ENCODE data around the gene RIC3.

RIC3 gene

DNA sequence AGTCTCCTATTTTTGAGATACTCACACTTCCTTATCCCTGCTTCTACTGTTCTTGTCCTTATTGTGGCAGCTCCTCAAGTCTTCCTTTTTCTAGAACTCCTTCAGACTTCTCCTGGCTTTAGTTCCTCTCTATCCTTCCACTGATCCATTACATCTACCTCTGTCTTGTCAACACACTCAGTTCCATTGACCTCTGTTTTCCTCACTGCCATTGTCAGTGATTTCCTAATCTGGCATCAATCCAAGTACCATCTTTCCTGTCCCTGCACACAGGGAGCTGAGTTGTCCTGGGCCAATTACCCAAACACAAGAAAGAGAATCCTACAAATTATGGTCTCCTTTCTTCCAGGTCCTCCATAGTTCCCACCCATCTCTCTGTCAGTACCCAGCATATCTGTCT is 27.9 kb upstream of the RIC3 start:
- TF ChIP-seq POLR2A (IDR thresholded peaks at IDR 0.05; ENCODE audit: extremely low read depth, insufficient read length) = no peak
- TF ChIP-seq, protein P1, sequence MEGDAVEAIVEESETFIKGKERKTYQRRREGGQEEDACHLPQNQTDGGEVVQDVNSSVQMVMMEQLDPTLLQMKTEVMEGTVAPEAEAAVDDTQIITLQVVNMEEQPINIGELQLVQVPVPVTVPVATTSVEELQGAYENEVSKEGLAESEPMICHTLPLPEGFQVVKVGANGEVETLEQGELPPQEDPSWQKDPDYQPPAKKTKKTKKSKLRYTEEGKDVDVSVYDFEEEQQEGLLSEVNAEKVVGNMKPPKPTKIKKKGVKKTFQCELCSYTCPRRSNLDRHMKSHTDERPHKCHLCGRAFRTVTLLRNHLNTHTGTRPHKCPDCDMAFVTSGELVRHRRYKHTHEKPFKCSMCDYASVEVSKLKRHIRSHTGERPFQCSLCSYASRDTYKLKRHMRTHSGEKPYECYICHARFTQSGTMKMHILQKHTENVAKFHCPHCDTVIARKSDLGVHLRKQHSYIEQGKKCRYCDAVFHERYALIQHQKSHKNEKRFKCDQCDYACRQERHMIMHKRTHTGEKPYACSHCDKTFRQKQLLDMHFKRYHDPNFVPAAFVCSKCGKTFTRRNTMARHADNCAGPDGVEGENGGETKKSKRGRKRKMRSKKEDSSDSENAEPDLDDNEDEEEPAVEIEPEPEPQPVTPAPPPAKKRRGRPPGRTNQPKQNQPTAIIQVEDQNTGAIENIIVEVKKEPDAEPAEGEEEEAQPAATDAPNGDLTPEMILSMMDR (IDR thresholded peaks at IDR 0.05; ENCODE audit: low read depth, low read length) = no peak
- TF ChIP-seq, protein P2, sequence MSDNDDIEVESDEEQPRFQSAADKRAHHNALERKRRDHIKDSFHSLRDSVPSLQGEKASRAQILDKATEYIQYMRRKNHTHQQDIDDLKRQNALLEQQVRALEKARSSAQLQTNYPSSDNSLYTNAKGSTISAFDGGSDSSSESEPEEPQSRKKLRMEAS (IDR thresholded peaks at IDR 0.05; ENCODE audit: low read depth, low read length) = no peak
- TF ChIP-seq MYC (IDR thresholded peaks at IDR 0.05; ENCODE audit: low read depth, low read length) = no peak
- no peak for DNase-seq (ENCODE audit: low read depth)

DNA sequence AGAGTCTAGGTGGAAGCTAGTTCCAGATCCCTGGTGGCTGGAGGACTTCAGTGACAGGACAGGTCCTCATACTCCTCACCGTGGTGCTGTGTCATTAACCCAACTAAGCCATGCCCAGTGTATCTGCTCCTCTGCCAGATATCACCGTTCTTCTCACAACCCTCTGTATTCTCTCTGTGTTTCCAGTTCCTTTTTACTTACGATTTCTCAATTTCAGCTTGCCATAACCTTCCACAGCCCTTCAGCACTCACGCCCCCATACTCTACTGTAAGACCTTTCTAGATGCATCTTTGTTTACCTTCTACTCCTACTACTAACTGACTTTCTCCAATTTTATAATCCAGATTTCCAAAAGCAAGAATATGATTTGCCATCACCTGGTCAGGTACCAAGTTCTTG is 26.1 kb upstream of the RIC3 start:
- TF ChIP-seq MYC (IDR thresholded peaks at IDR 0.05; ENCODE audit: low read depth, low read length) = no peak
- no peak for TF ChIP-seq POLR2A (IDR thresholded peaks at IDR 0.05; ENCODE audit: extremely low read depth, insufficient read length)
- TF ChIP-seq, protein P1 (IDR thresholded peaks at IDR 0.05; ENCODE audit: low read depth, low read length) = no peak
- TF ChIP-seq, protein P2 (IDR thresholded peaks at IDR 0.05; ENCODE audit: low read depth, low read length) = no peak
- no peak for DNase-seq (ENCODE audit: low read depth)
- no peak overlapping the region for H3K4me3 ChIP-seq (ENCODE audit: low read depth, low read length)

More for the DNA sequence above, 27.9 kb upstream of the RIC3 start:
- H3K4me3 ChIP-seq (ENCODE audit: low read depth, low read length) = no peak overlapping the region

DNA sequence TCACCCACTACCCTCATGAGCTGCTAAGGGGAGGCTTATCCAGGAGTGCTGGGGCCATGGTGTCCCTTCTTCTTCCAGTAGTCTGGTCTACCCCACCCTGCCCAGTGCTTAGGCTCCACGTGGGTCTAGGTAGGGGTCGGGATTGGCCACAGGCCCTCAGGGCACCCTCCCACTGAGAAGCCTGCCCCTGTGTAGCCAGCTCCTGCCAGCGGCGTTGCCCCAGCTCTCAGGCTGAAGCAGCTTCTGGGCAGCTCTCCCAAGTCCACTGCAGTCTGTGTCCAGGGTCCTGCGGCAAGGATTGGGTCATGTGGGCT is 24.0 kb upstream of the RIC3 start:
- H3K4me3 ChIP-seq (ENCODE audit: low read depth, low read length) = no peak overlapping the region
- DNase-seq (ENCODE audit: low read depth) = no peak
- TF ChIP-seq MYC (IDR thresholded peaks at IDR 0.05; ENCODE audit: low read depth, low read length) = no peak
- no peak for TF ChIP-seq POLR2A (IDR thresholded peaks at IDR 0.05; ENCODE audit: extremely low read depth, insufficient read length)
- TF ChIP-seq, protein P2 (IDR thresholded peaks at IDR 0.05; ENCODE audit: low read depth, low read length) = no peak
- TF ChIP-seq, protein P1 (IDR thresholded peaks at IDR 0.05; ENCODE audit: low read depth, low read length) = no peak

DNA sequence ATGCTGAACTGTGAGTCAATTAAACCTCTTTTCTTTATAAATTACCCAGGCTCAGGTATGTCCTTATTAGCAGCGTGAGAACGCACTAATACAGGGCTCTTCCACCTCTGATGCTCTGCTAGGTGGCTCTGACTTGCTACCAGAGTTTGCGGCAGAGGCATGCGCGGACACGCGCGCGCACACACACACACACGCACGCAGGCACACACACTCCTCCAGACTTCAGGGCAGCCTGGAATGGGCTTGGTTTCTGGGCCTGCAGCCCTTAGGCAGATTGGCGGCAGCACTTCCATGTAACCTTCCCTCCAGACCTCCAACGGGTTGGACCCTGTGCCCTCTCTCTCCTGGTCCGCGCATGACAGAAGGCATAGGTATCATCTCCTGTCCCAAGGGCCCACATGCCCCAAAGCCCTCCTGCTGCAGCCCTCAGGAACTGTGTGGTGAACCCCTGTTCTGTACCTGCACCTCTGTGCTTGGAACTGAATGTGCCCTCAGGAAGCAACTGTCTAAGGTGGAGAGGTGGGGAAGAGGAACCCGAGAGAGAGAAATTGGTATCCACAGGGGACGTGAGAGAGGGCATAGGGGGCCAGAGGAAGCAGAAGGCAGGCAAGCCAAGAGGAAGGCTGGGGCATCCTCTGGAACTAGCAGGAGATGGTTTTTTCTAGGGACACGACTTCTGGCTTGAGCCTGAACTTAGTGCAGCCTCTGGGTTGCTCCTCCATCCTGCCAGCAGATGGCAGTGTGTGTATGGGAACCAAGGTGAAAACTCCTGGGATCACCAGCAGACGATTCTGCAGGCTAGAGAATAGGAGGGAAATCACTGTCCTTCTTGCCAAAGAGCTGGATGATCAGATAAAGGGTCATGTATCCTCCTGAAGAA is 23.4 kb upstream of the RIC3 start:
- H3K4me3 ChIP-seq (ENCODE audit: low read depth, low read length) = no peak overlapping the region
- DNase-seq (ENCODE audit: low read depth) = peak; percentile 61
- TF ChIP-seq POLR2A (IDR thresholded peaks at IDR 0.05; ENCODE audit: extremely low read depth, insufficient read length) (no peak), MYC (IDR thresholded peaks at IDR 0.05; ENCODE audit: low read depth, low read length) (no peak; the same call in 1 of the 2 replicates)
- TF ChIP-seq, protein P1 (IDR thresholded peaks at IDR 0.05; ENCODE audit: low read depth, low read length) = peak; percentile 87
- TF ChIP-seq, protein P2 (IDR thresholded peaks at IDR 0.05; ENCODE audit: low read depth, low read length) = no peak

DNA sequence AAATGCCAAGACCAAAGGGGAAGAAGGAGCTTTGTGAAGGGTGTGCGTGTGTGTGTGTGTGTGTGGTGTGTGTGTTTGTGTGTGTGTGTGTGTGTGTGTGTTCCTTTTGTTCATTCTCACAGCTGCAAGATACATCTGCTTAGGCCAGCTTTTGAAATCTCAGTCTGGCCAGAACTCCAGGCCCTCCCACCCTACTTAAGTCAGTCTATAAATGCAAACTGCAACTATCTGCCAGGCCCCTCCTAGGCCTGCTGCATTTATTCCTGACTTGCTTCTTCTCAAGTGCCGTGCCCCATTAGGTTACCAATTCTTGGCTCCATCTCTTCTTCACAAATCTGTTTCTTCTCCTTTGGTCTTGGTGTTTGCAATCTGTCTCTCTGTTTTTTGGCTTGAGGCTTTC is 21.6 kb upstream of the RIC3 start:
- TF ChIP-seq, protein P1 (IDR thresholded peaks at IDR 0.05; ENCODE audit: low read depth, low read length) = no peak
- no peak for TF ChIP-seq MYC (IDR thresholded peaks at IDR 0.05; ENCODE audit: low read depth, low read length)
- no peak for TF ChIP-seq POLR2A (IDR thresholded peaks at IDR 0.05; ENCODE audit: extremely low read depth, insufficient read length)
- TF ChIP-seq, protein P2 (IDR thresholded peaks at IDR 0.05; ENCODE audit: low read depth, low read length) = no peak
- no peak overlapping the region for H3K4me3 ChIP-seq (ENCODE audit: low read depth, low read length)
- DNase-seq (ENCODE audit: low read depth) = no peak

Measured in NB4 (cell line).